ENCODE measurements around the gene LYZL2. TPM values are rescaled to one million over a fixed set of nuclear protein-coding genes. Genes with fewer than 3 reads are reported as not detected.

Gene LYZL2
- polyA plus RNA-seq, 1 donor from 2014 or later, result not detected

GRCh38 chr10:30562787-30563186 lies 66.8 kb downstream of the LYZL2 start:
- no peak overlapping the region for H3K4me2 ChIP-seq (ENCODE audit: low read length)
- no peaks in the 10 kb centered on the region for H3K27me3 ChIP-seq (ENCODE audit: insufficient read depth, low read depth, low read length)
- no peaks in the 10 kb centered on the region for H4K20me1 ChIP-seq (ENCODE audit: insufficient read depth)
- H3K9me2 ChIP-seq (ENCODE audit: insufficient read depth, low read length), result no peaks in the 10 kb centered on the region
- no peaks in the 10 kb centered on the region for H3K36me3 ChIP-seq (ENCODE audit: insufficient read depth, low read length)
- H3F3A ChIP-seq (ENCODE audit: insufficient read depth, low read length, poor library complexity, severe bottlenecking), result no peaks in the 10 kb centered on the region
- TF ChIP-seq MXI1 (conservative IDR thresholded peaks at IDR 0.05; ENCODE audit: poor library complexity, severe bottlenecking) (no peak), CTCF (IDR thresholded peaks at IDR 0.05; ENCODE audit: poor library complexity, severe bottlenecking) (no peak), TAF1 (IDR thresholded peaks at IDR 0.05; ENCODE audit: low read depth) (no peak), POLR2AphosphoS5 (IDR thresholded peaks at IDR 0.05) (no peak), RAD21 (conservative IDR thresholded peaks at IDR 0.05) (no peak), EP300 (conservative IDR thresholded peaks at IDR 0.05; ENCODE audit: poor library complexity, severe bottlenecking) (no peak), SMC3 (conservative IDR thresholded peaks at IDR 0.05; ENCODE audit: poor library complexity) (no peak), REST (IDR thresholded peaks at IDR 0.05; ENCODE audit: borderline replicate concordance) (no peak), EZH2 (IDR thresholded peaks at IDR 0.05; ENCODE audit: borderline replicate concordance, insufficient read depth, low read length, poor library complexity, severe bottlenecking) (no peak)
- H3K79me2 ChIP-seq (replicated peaks; ENCODE audit: insufficient read depth, low read length), result no peaks in the 10 kb centered on the region
- H2AFZ ChIP-seq (ENCODE audit: low read depth, low read length), result no peak overlapping the region
- H3K9ac ChIP-seq (ENCODE audit: low read length), result no peak overlapping the region
- H3K27ac ChIP-seq (ENCODE audit: low read length), result no peak overlapping the region
- H3K9me3 ChIP-seq (ENCODE audit: low read length), result no peaks in the 10 kb centered on the region
- H3K4me3 ChIP-seq (ENCODE audit: low read length), result no peak overlapping the region

Other genes with a start within 250 kb of the LYZL2 start
- gene MAP3K8, start 195.6 kb downstream of the LYZL2 start, polyA plus RNA-seq, result 1.5 and 2.0 TPM in 2 replicates

Data from neural cell (in vitro differentiated cells).